ENCODE data around the gene GALNT10.

Gene GALNT10

GRCh38 chr5:154400678-154401077 is 210.1 kb downstream of the GALNT10 start:
- H3K4me2 ChIP-seq (ENCODE audit: low read length), result no peak overlapping the region
- H3K4me3 ChIP-seq (ENCODE audit: low read length), result no peak overlapping the region
- no peaks in the 10 kb centered on the region for H3K9me2 ChIP-seq (replicated peaks; ENCODE audit: control insufficient read depth, low read length)
- H3K27ac ChIP-seq (ENCODE audit: low read depth, low read length), result no peak overlapping the region
- no peaks in the 10 kb centered on the region for H4K20me1 ChIP-seq (ENCODE audit: control insufficient read depth, insufficient read depth, low read depth, low read length)
- no peaks in the 10 kb centered on the region for H3F3A ChIP-seq (ENCODE audit: control insufficient read depth, insufficient read depth)
- 0 out of 2 replicates have a peak, but pooled peaks cover 3% of the 10 kb centered on the region for H3K27me3 ChIP-seq (ENCODE audit: control insufficient read depth, low read length)
- H3K9me3 ChIP-seq (ENCODE audit: control insufficient read depth, insufficient read depth, low read length), result no peaks in the 10 kb centered on the region
- H3K4me1 ChIP-seq (ENCODE audit: control insufficient read depth, low read length), result peaks cover 6% of the 10 kb centered on the region
- TF ChIP-seq CTCF (IDR thresholded peaks at IDR 0.05; ENCODE audit: low read depth, low read length, poor library complexity, severe bottlenecking) (no peak), EZH2phosphoT487 (IDR thresholded peaks at IDR 0.05; ENCODE audit: borderline replicate concordance, low read length) (no peak)
- no peaks in the 10 kb centered on the region for H3K79me2 ChIP-seq (ENCODE audit: control insufficient read depth, low read length)
- H3K36me3 ChIP-seq (ENCODE audit: control insufficient read depth, low read length), result no peaks in the 10 kb centered on the region

GRCh38 chr5:154401355-154401754 is 210.8 kb downstream of the GALNT10 start:
- peaks cover 6% of the 10 kb centered on the region for H3K4me1 ChIP-seq (ENCODE audit: control insufficient read depth, low read length)

GRCh38 chr5:154401931-154402330 is 211.4 kb downstream of the GALNT10 start:
- no peak overlapping the region for H3K4me3 ChIP-seq (ENCODE audit: low read length)
- no peaks in the 10 kb centered on the region for H3K9me3 ChIP-seq (ENCODE audit: control insufficient read depth, insufficient read depth, low read length)
- no peaks in the 10 kb centered on the region for H3K36me3 ChIP-seq (ENCODE audit: control insufficient read depth, low read length)
- no peaks in the 10 kb centered on the region for H4K20me1 ChIP-seq (ENCODE audit: control insufficient read depth, insufficient read depth, low read depth, low read length)
- no peaks in the 10 kb centered on the region for H3F3A ChIP-seq (ENCODE audit: control insufficient read depth, insufficient read depth)
- no peak overlapping the region for H3K27ac ChIP-seq (ENCODE audit: low read depth, low read length)
- H3K9me2 ChIP-seq (replicated peaks; ENCODE audit: control insufficient read depth, low read length), result no peaks in the 10 kb centered on the region
- no peaks in the 10 kb centered on the region for H3K79me2 ChIP-seq (ENCODE audit: control insufficient read depth, low read length)
- H3K4me2 ChIP-seq (ENCODE audit: low read length), result no peak overlapping the region
- no peak for TF ChIP-seq CTCF (IDR thresholded peaks at IDR 0.05; ENCODE audit: low read depth, low read length, poor library complexity, severe bottlenecking)
- TF ChIP-seq EZH2phosphoT487 (IDR thresholded peaks at IDR 0.05; ENCODE audit: borderline replicate concordance, low read length), result no peak
- 0 out of 2 replicates have a peak, but pooled peaks cover 3% of the 10 kb centered on the region for H3K27me3 ChIP-seq (ENCODE audit: control insufficient read depth, low read length)
- H3K4me1 ChIP-seq (ENCODE audit: control insufficient read depth, low read length), result peaks cover 6% of the 10 kb centered on the region

More at GRCh38 chr5:154401355-154401754, 210.8 kb downstream of the GALNT10 start:
- Histone ChIP-seq H3K27me3 (ENCODE audit: control insufficient read depth, low read length) (0 out of 2 replicates have a peak, but pooled peaks cover 3% of the 10 kb centered on the region), H4K20me1 (ENCODE audit: control insufficient read depth, insufficient read depth, low read depth, low read length) (no peaks in the 10 kb centered on the region), H3K4me3 (ENCODE audit: low read length) (no peak overlapping the region), H3K9me2 (replicated peaks; ENCODE audit: control insufficient read depth, low read length) (no peaks in the 10 kb centered on the region), H3K79me2 (ENCODE audit: control insufficient read depth, low read length) (no peaks in the 10 kb centered on the region), H3F3A (ENCODE audit: control insufficient read depth, insufficient read depth) (no peaks in the 10 kb centered on the region), H3K36me3 (ENCODE audit: control insufficient read depth, low read length) (no peaks in the 10 kb centered on the region), H3K9me3 (ENCODE audit: control insufficient read depth, insufficient read depth, low read length) (no peaks in the 10 kb centered on the region), H3K27ac (ENCODE audit: low read depth, low read length) (no peak overlapping the region), H3K4me2 (ENCODE audit: low read length) (no peak overlapping the region)
- no peak for TF ChIP-seq CTCF (IDR thresholded peaks at IDR 0.05; ENCODE audit: low read depth, low read length, poor library complexity, severe bottlenecking)
- TF ChIP-seq EZH2phosphoT487 (IDR thresholded peaks at IDR 0.05; ENCODE audit: borderline replicate concordance, low read length), result no peak
